ENCODE measurements around the gene GNRH2.

GRCh38 chr20:2998728-2999127 is 44.7 kb upstream of the GNRH2 start:
- TF ChIP-seq, protein P1, sequence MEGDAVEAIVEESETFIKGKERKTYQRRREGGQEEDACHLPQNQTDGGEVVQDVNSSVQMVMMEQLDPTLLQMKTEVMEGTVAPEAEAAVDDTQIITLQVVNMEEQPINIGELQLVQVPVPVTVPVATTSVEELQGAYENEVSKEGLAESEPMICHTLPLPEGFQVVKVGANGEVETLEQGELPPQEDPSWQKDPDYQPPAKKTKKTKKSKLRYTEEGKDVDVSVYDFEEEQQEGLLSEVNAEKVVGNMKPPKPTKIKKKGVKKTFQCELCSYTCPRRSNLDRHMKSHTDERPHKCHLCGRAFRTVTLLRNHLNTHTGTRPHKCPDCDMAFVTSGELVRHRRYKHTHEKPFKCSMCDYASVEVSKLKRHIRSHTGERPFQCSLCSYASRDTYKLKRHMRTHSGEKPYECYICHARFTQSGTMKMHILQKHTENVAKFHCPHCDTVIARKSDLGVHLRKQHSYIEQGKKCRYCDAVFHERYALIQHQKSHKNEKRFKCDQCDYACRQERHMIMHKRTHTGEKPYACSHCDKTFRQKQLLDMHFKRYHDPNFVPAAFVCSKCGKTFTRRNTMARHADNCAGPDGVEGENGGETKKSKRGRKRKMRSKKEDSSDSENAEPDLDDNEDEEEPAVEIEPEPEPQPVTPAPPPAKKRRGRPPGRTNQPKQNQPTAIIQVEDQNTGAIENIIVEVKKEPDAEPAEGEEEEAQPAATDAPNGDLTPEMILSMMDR (IDR thresholded peaks at IDR 0.05; ENCODE audit: poor library complexity) = no peak
- no peak for TF ChIP-seq EZH2phosphoT487 (IDR thresholded peaks at IDR 0.05; ENCODE audit: low read depth, severe bottlenecking, unreplicated experiment)
